GM12892 (cell line): ENCODE measurements around the gene ZGLP1.

ENCODE experiments used
- POLR2A ChIP-seq: IDR thresholded peaks from 2 replicates; pipeline ENCODE4 v1.6.1; 2011; ENCODE audit warnings: low read depth, low read length, control low read depth
- TAF1 ChIP-seq: IDR thresholded peaks from 2 replicates; pipeline ENCODE4 v1.6.1; 2011; ENCODE audit warnings: low read depth, mild to moderate bottlenecking, control low read depth, low read length, borderline replicate concordance

DNA sequence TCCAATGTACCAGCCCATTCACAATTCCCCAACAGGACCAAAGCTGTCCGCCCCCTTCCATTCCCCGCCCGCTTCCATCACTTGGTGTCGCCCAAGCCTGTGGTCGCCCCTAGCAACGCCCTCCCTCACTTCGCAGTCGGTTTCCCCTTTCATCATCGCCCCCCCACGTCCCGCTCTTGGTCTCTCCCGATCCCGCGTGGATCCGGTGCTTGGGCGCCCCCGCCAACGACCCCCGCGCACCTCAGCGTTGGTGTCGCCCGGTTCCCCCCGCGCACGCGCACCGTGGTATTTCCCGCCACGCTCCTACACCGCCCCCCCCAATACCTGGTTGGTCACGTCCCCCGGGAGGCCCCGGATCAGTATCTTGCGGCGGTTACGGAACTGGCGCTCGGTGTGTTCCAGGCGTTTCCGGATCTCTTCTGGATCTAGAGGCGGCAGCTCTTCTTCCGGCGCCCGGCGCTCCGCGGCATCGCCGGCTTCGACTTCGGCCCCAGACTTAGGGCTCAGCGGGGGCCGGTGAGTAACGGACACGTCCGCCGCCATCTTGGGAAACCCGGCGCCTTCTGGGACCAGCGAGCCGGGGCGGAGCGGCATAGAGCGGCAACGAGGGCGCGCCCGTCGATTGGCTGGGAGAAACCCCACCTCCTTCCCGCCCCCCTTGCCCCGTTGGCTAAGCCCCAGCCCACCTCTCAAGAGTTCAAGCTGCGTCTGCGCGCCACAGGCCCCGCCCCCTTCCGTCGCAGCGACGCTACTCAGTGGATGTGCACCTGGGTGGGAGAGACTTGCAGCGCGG is 23.5 kb upstream of the ZGLP1 start, which contains the start of gene RAVER1:
- TF ChIP-seq TAF1 = peak; percentile 92
- TF ChIP-seq POLR2A = peak; percentile 93
